K562 (cell line): ENCODE results near the gene ETS2. TPM values are rescaled to one million over a fixed set of nuclear protein-coding genes. Genes with fewer than 3 reads are reported as not detected.

Source experiments
- BRD9 ChIP-seq: fragments of 450-650 bp; IDR thresholded peaks from 2 replicates; pipeline ENCODE4 v1.6.1; 2018; ENCODE audit warnings: low read depth; ENCODE audit not compliant: partially characterized antibody
- FOXJ3 ChIP-seq: sonication (generic); formaldehyde crosslinking; IDR thresholded peaks from 2 replicates; pipeline ENCODE4 v1.4.0; 2020; ENCODE audit warnings: mild to moderate bottlenecking, missing genetic modification reagents
- HOXB6 ChIP-seq: fragments of 250-450 bp; sonication (Bioruptor Pico); IDR thresholded peaks from 2 replicates; pipeline ENCODE4 v1.5.1; 2022; ENCODE audit warnings: mild to moderate bottlenecking, borderline replicate concordance
- MNT ChIP-seq, 2 experiments: fragments of 450-650 bp; conservative IDR thresholded peaks; 2 replicates each; pipeline ENCODE4 v1.6.1; 2017; ENCODE audit warnings: mild to moderate bottlenecking in 2 of 2, moderate library complexity in 2 of 2
- PRDM10 ChIP-seq: fragments of 450-650 bp; IDR thresholded peaks from 2 replicates; pipeline ENCODE4 v1.6.1; 2018; ENCODE audit not compliant: partially characterized antibody
- PURB ChIP-seq: sonication (generic); formaldehyde crosslinking; IDR thresholded peaks from 2 replicates; pipeline ENCODE4 v1.9.0; 2021; ENCODE audit warnings: low read depth, mild to moderate bottlenecking, missing genetic modification reagents
- RBM25 ChIP-seq: fragments of 200-400 bp; formaldehyde crosslinking; IDR thresholded peaks from 2 replicates; pipeline ENCODE4 v1.6.1; 2018; ENCODE audit warnings: low read length, low read depth, moderate library complexity; ENCODE audit not compliant: severe bottlenecking
- RERE ChIP-seq: sonication (generic); formaldehyde crosslinking; IDR thresholded peaks from 2 replicates; pipeline ENCODE4 v1.8.0; 2023; ENCODE audit warnings: missing genetic modification reagents, mild to moderate bottlenecking, borderline replicate concordance
- RNF2 ChIP-seq: sonication (generic); IDR thresholded peaks from 2 replicates; pipeline ENCODE4 v1.6.1; 2016
- SLC30A9 ChIP-seq: fragments of 250-450 bp; sonication (Bioruptor Pico); IDR thresholded peaks from 2 replicates; pipeline ENCODE4 v1.8.0; 2022; ENCODE audit warnings: mild to moderate bottlenecking, moderate library complexity
- TCF3 ChIP-seq: sonication (generic); formaldehyde crosslinking; IDR thresholded peaks from 2 replicates; pipeline ENCODE4 v1.4.0; 2020; ENCODE audit warnings: mild to moderate bottlenecking, missing genetic modification reagents
- TFE3 ChIP-seq: fragments of 450-650 bp; formaldehyde crosslinking; IDR thresholded peaks from 2 replicates; pipeline ENCODE4 v1.4.0; 2020; ENCODE audit warnings: mild to moderate bottlenecking, mixed read lengths
- ZNF717 ChIP-seq: fragments of 250-450 bp; sonication (Bioruptor Pico); IDR thresholded peaks from 2 replicates; pipeline ENCODE4 v1.5.0; 2021
- polyA plus RNA-seq, 8 experiments: library from polyadenylated mRNA; depleted of rRNA in 4 of 8; stranded (reverse) in 5 of 8; unstranded in 3 of 8; fragments of >200 nt; fragmentation: Nextera tagmentation in 2 of 8; fragmentation: Illumina TruSeq in 1 of 8; extraction: Ambion mirVana in 2 of 8; extraction: Trizol in 1 of 8; gene quantifications; 2 replicates each; pipeline versions ENCODE4 v1.2.1 to v1.2.3, GENCODE V29; 2011 to 2014; ENCODE audit warnings: inconsistent platforms in 1 of 8, missing spikeins in 1 of 8
- total RNA-seq, 7 experiments: library from RNA; depleted of rRNA in 6 of 7; stranded (reverse); fragments of >200 nt in 6 of 7; fragmentation: Illumina TruSeq in 2 of 7; extraction: Trizol in 2 of 7; gene quantifications; 2 replicates each; pipeline versions ENCODE4 v1.2.1 to v1.2.3, GENCODE V29; 2011 to 2021; ENCODE audit warnings: low replicate concordance in 1 of 7
- TF ChIP-seq, protein P1 (sequence below): fragments of 250-450 bp; sonication (Bioruptor Pico); IDR thresholded peaks from 2 replicates; pipeline ENCODE4 v1.9.0; 2021; ENCODE audit warnings: mild to moderate bottlenecking

Gene ETS2
- total and polyA plus RNA-seq, 9 of the 15 experiments (the other 6 are each of a cell fraction or from before 2014, with no cell fraction given), result 1.7 to 24.4 (median 12.2) TPM

- TF ChIP-seq RERE (CRISPR knock-in tag) (no peak), MNT (conservative IDR thresholded peaks at IDR 0.05) (0 out of 4 replicates have a peak, but pooled peaks of 1 of the 2 experiments have one; percentile 9), RNF2 (0 out of 2 replicates have a peak, but pooled peaks have one; percentile 27), PRDM10 (peak; percentile 91), BRD9 (no peak), ZNF717 (no peak), FOXJ3 (CRISPR knock-in tag) (no peak), PURB (CRISPR knock-in tag) (no peak), HOXB6 (no peak), SLC30A9 (CRISPR knock-in tag) (no peak), RBM25 (no peak), TCF3 (CRISPR knock-in tag) (peak; percentile 51), TFE3 (CRISPR knock-in tag) (no peak)
- TF ChIP-seq, protein P1, sequence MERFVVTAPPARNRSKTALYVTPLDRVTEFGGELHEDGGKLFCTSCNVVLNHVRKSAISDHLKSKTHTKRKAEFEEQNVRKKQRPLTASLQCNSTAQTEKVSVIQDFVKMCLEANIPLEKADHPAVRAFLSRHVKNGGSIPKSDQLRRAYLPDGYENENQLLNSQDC, result no peak
These were observed 18.1 kb upstream of the ETS2 start (continued) for GRCh38 chr21:38787461-38788274.
